CD14-positive monocyte (primary cell): Measurements from ENCODE around the gene SLFN11. TPM values are rescaled to one million over a fixed set of nuclear protein-coding genes. Genes with fewer than 3 reads are reported as not detected.

Experiments
- DNase-seq, 3 donors: peaks; one replicate each; pipeline ENCODE4 v3.0.0-alpha.2; 2011 to 2022
- H2AFZ ChIP-seq: 2 replicates; pipeline ENCODE4 v1.6.0; 2012; ENCODE audit warnings: mild to moderate bottlenecking, low read depth, low read length, inconsistent platforms; ENCODE audit not compliant: insufficient read depth, poor library complexity, severe bottlenecking
- H3K27ac ChIP-seq, 2 donors: 1 replicate in 1 of 2; 2 replicates in 1 of 2; pipeline ENCODE4 v1.5.1; 2012 to 2013; ENCODE audit warnings: low read length in 2 of 2, control low read depth in 1 of 2, inconsistent platforms in 1 of 2, low read depth in 1 of 2, mild to moderate bottlenecking in 1 of 2
- H3K27me3 ChIP-seq, 2 donors: one replicate each; pipeline versions ENCODE4 v1.6.0 to v1.6.1; 2011 to 2013; ENCODE audit warnings: low read length in 2 of 2; ENCODE audit not compliant: control insufficient read depth in 2 of 2, insufficient read depth in 2 of 2
- H3K36me3 ChIP-seq, 2 donors: replicated peaks in 1 of 2; 1 replicate in 1 of 2; 2 replicates in 1 of 2; pipeline versions ENCODE4 v1.5.1 to v1.6.1; 2012 to 2013; ENCODE audit warnings: low read length in 2 of 2, control low read depth in 1 of 2, inconsistent platforms in 1 of 2, mild to moderate bottlenecking in 1 of 2; ENCODE audit not compliant: insufficient read depth in 2 of 2, control insufficient read depth in 1 of 2
- H3K4me1 ChIP-seq, 2 donors: 1 replicate in 1 of 2; 2 replicates in 1 of 2; pipeline versions ENCODE4 v1.5.1 to v1.6.1; 2012 to 2013; ENCODE audit warnings: low read length in 2 of 2, control low read depth in 1 of 2, inconsistent platforms in 1 of 2, mild to moderate bottlenecking in 1 of 2, moderate library complexity in 1 of 2; ENCODE audit not compliant: insufficient read depth in 2 of 2, control insufficient read depth in 1 of 2
- H3K4me2 ChIP-seq: replicated peaks from 2 replicates; pipeline ENCODE3; 2012; ENCODE audit warnings: low read length, moderate library complexity, mild to moderate bottlenecking; ENCODE audit not compliant: poor library complexity, severe bottlenecking; ENCODE audit errors: extremely low read depth
- H3K4me3 ChIP-seq, 3 experiments: fragments of 200-600 bp in 1 of 3; sonication (generic) in 1 of 3; replicated peaks in 1 of 3; 1 replicate in 2 of 3; 2 replicates in 1 of 3; pipeline ENCODE4 v1.5.1; 2011 to 2013; ENCODE audit warnings: low read length in 3 of 3, mild to moderate bottlenecking in 3 of 3, control low read depth in 2 of 3, low read depth in 2 of 3, inconsistent platforms in 1 of 3, moderate library complexity in 1 of 3
- H3K79me2 ChIP-seq: 2 replicates; pipeline ENCODE4 v1.6.0; 2012; ENCODE audit warnings: mild to moderate bottlenecking, control low read depth, inconsistent platforms, low read length, moderate library complexity; ENCODE audit not compliant: insufficient read depth
- H3K9ac ChIP-seq: 2 replicates; pipeline ENCODE4 v1.6.0; 2017; ENCODE audit warnings: low read length, mild to moderate bottlenecking; ENCODE audit not compliant: insufficient read depth, poor library complexity, severe bottlenecking
- H3K9me3 ChIP-seq, 2 donors: replicated peaks in 1 of 2; 1 replicate in 1 of 2; 2 replicates in 1 of 2; pipeline versions ENCODE4 v1.5.1 to v1.6.1; 2012 to 2013; ENCODE audit warnings: low read length in 2 of 2, control low read depth in 1 of 2; ENCODE audit not compliant: control insufficient read depth in 1 of 2, insufficient read depth in 1 of 2
- H4K20me1 ChIP-seq: 2 replicates; pipeline ENCODE4 v1.6.0; 2012; ENCODE audit warnings: mild to moderate bottlenecking, low read length, control low read depth, moderate library complexity; ENCODE audit not compliant: insufficient read depth
- H3K27ac Mint-ChIP-seq, 7 donors: one replicate each; pipeline ENCODE4 v1.8.0; 2020; ENCODE audit warnings: mild to moderate bottlenecking in 7 of 7, mixed read lengths in 7 of 7, moderate library complexity in 6 of 7, inconsistent platforms in 2 of 7
- H3K27me3 Mint-ChIP-seq, 3 donors: one replicate each; pipeline ENCODE4 v1.8.0; 2021 to 2022; ENCODE audit warnings: low read depth in 3 of 3, mild to moderate bottlenecking in 3 of 3, mixed read lengths in 3 of 3, moderate library complexity in 3 of 3, inconsistent platforms in 1 of 3
- H3K36me3 Mint-ChIP-seq, 2 donors: one replicate each; pipeline ENCODE4 v1.8.0; 2020; ENCODE audit warnings: mixed read lengths in 2 of 2, inconsistent platforms in 1 of 2, mild to moderate bottlenecking in 1 of 2
- H3K4me1 Mint-ChIP-seq: one replicate; pipeline ENCODE4 v1.8.0; 2020; ENCODE audit warnings: mild to moderate bottlenecking, mixed read lengths
- H3K4me3 Mint-ChIP-seq, 2 donors: one replicate each; pipeline ENCODE4 v1.8.0; 2020; ENCODE audit warnings: mild to moderate bottlenecking in 2 of 2, mixed read lengths in 2 of 2, moderate library complexity in 1 of 2
- H3K9me3 Mint-ChIP-seq, 7 donors: one replicate each; pipeline ENCODE4 v1.8.0; 2020 to 2022; ENCODE audit warnings: mixed read lengths in 7 of 7, mild to moderate bottlenecking in 6 of 7, moderate library complexity in 6 of 7, inconsistent platforms in 2 of 7
- WGBS: methylation state at CpG from one replicate; pipeline ENCODE4 v1.1.5; 2013; ENCODE audit warnings: missing lambda C conversion rate; ENCODE audit not compliant: insufficient coverage; 5-methylcytosine and 5-hydroxymethylcytosine counted together
- intact Hi-C, 2 donors: fragments of 100-400 bp; cut with micrococcal nuclease; formaldehyde crosslinking; loops; one replicate each; pipeline versions ENCODE4 v1.15.0 to v1.15.1; 2023
- polyA plus RNA-seq, 3 donors: library from polyadenylated mRNA; depleted of rRNA in 1 of 3; unstranded in 2 of 3; stranded (reverse) in 1 of 3; fragments of 300-500 nt in 2 of 3; fragments of >200 nt in 1 of 3; fragmentation: Illumina TruSeq in 2 of 3; gene quantifications; 1 replicate in 2 of 3; 2 replicates in 1 of 3; pipeline ENCODE4 v1.2.3, GENCODE V29; 2012 to 2021
- TF ChIP-seq, protein P1 (sequence below): fragments of 200-600 bp; IDR thresholded peaks from one replicate; pipeline ENCODE4 v1.8.0; 2022; ENCODE audit warnings: antibody characterized with exemption, mild to moderate bottlenecking

Gene SLFN11
- polyA plus RNA-seq, 3 donors = 34.3 to 46.8 (median 45.6) TPM

DNA sequence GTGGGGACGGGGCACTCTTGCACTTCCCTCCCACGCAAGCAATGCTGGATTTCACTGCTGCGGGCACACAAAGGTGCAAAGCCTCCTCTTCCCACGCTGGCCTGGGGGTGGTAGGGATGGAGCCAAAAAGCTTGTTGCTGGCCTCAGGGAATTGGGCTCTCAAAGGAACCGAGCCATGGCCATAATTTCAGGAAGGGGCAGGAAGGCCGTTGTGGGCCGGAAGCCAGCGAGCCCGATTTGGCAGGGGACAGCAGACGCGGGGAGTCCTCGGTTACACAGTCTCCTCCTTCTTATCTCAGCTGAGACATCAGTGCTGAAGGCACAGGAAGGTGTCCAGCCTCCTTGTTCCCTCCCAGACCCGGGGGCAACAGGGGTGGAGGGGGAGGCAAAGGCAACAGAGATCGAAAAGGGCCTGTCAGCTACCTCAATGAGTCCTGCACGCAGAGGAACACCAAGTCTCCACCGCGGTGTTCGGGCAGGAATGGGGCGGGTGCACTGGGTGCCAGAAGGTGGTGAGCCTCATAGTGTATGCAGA, 59.5 kb downstream of the SLFN11 start:
- TF ChIP-seq, protein P1, sequence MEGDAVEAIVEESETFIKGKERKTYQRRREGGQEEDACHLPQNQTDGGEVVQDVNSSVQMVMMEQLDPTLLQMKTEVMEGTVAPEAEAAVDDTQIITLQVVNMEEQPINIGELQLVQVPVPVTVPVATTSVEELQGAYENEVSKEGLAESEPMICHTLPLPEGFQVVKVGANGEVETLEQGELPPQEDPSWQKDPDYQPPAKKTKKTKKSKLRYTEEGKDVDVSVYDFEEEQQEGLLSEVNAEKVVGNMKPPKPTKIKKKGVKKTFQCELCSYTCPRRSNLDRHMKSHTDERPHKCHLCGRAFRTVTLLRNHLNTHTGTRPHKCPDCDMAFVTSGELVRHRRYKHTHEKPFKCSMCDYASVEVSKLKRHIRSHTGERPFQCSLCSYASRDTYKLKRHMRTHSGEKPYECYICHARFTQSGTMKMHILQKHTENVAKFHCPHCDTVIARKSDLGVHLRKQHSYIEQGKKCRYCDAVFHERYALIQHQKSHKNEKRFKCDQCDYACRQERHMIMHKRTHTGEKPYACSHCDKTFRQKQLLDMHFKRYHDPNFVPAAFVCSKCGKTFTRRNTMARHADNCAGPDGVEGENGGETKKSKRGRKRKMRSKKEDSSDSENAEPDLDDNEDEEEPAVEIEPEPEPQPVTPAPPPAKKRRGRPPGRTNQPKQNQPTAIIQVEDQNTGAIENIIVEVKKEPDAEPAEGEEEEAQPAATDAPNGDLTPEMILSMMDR = no peak
- peak overlapping the region in 1 of 2 donors; percentile 86 for H3K27ac ChIP-seq

DNA sequence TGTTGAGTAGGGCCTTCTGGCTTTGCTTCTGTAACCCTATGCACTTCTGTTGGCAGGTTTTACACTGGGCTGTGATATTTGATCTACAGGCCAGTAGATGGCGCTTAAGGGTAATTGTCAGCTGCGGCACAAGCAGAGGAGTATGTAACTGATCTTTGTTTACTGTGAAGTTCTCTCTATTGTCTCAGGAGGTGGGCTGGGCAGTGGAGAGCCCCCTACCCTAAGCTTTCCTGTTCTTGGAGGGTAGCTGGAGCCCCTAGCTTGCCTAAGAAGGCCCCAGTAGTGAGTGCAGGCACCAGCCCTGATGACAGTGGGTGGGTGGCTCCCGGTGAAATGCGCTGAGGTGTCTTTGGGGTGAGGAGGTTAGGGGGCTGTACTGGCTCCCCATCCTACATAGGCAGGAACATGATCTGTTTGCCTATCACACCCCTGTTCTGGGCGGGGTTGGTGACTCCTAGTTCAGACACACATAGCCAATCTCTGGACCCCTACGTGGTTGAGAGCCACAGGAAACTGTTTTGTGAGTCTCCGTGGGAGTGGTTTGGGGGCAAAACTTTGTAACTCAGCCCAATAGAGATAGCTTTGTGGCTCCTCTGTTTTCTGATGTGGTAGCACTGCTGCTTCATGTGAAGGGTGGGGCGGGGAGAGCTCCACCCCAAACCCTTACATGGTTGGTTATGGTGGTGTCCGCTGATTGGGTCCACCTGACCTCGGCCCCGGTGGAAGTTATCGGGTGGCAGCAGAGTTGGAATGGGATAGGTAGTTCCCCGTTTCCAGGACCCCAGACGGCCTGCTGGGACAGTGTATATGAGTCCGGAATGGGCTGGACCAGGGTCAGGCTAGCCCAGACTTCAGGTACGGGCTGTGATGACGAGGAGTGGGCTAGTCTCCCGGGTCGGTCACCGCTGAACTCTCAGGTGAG, 60.4 kb downstream of the SLFN11 start:
- Histone ChIP-seq H3K9ac (peak overlapping the region; percentile 72), H3K4me1 (peaks cover 18 to 26% of the 10 kb centered on the region in 2 donors), H3K79me2 (no peaks in the 10 kb centered on the region), H3K9me3 (peaks cover 0 to 5% of the 10 kb centered on the region in 2 donors), H3K4me3 (peak overlapping the region; percentile 48 to 85 (median 56)), H3K36me3 (no peaks in the 10 kb centered on the region), H2AFZ (peak overlapping the region; percentile 99), H4K20me1 (no peaks in the 10 kb centered on the region), H3K27ac (peak overlapping the region in 1 of 2 donors; percentile 86), H3K4me2 (peak overlapping the region; percentile 97), H3K27me3 (no peaks in the 10 kb centered on the region)
- H3K4me3 Mint-ChIP-seq = peak overlapping the region; percentile 93 to 95
- peaks cover 6 to 18% (median 14%) of the 10 kb centered on the region in 7 donors for H3K9me3 Mint-ChIP-seq
- H3K4me1 Mint-ChIP-seq = peaks cover 27% of the 10 kb centered on the region
- WGBS = 4% methylated on average over 14 of the region's 20 CpGs
- intact Hi-C loops = loop anchor here (2.0 to 10.0 kb wide), 3 partner anchors 132 to 224 kb away; partner anchors contain the start of genes SLFN12L (in 1 of the 2) and SLFN13 (in 1 of the 2)
- peak overlapping the region; percentile 43 to 92 (median 83) for H3K27ac Mint-ChIP-seq
- DNase-seq = peak; percentile 66 to 77 (median 71)
- H3K36me3 Mint-ChIP-seq = peaks cover 0 to 2% of the 10 kb centered on the region in 2 donors
- TF ChIP-seq, protein P1 = peak; percentile 84
- peaks cover 1 to 4% (median 3%) of the 10 kb centered on the region in 3 donors for H3K27me3 Mint-ChIP-seq

More for the DNA sequence above, 59.5 kb downstream of the SLFN11 start:
- Mint-ChIP-seq H3K36me3 (peaks cover 0 to 2% of the 10 kb centered on the region in 2 donors), H3K27me3 (peaks cover 2 to 4% (median 2%) of the 10 kb centered on the region in 3 donors), H3K4me1 (peaks cover 27% of the 10 kb centered on the region), H3K9me3 (peaks cover 6 to 12% (median 11%) of the 10 kb centered on the region in 7 donors), H3K4me3 (peak overlapping the region; percentile 93 to 95), H3K27ac (peak overlapping the region; percentile 43 to 92 (median 83))
- H3K79me2 ChIP-seq = no peaks in the 10 kb centered on the region
- H3K27me3 ChIP-seq = no peaks in the 10 kb centered on the region
- H3K36me3 ChIP-seq = no peaks in the 10 kb centered on the region
- H4K20me1 ChIP-seq = no peaks in the 10 kb centered on the region
- peak in 2 of 3 donors; percentile 3 to 5 for DNase-seq
- peaks cover 18 to 26% of the 10 kb centered on the region in 2 donors for H3K4me1 ChIP-seq
- peak overlapping the region; percentile 97 for H3K4me2 ChIP-seq
- 37% methylated on average over 12 of the region's 19 CpGs for WGBS
- peak overlapping the region; percentile 99 for H2AFZ ChIP-seq
- H3K4me3 ChIP-seq = peak overlapping the region; percentile 48 to 85 (median 56)
- peak overlapping the region; percentile 72 for H3K9ac ChIP-seq
- peaks cover 0 to 5% of the 10 kb centered on the region in 2 donors for H3K9me3 ChIP-seq
- intact Hi-C loops = loop anchor here (2.0 to 10.0 kb wide), 3 partner anchors 131 to 223 kb away; partner anchors contain the start of genes SLFN12L (in 1 of the 2) and SLFN13 (in 1 of the 2)
